AG04449 (cell line): ENCODE results near the gene LTA.
A peak's percentile ranks its signal among the peaks of the same experiment; 100 is the strongest.

Experiments
- CTCF ChIA-PET: fragments of 350-600 bp; formaldehyde crosslinking; extraction: SDS; loops from one replicate; lab custom pipeline; 2021; ENCODE audit warnings: antibody characterized with exemption; lab: Yijun Ruan, JAX
- POLR2A ChIA-PET: fragments of 400-600, 350-600 bp; formaldehyde crosslinking; extraction: SDS; loops from one replicate; lab custom pipeline; 2020; ENCODE audit warnings: antibody characterized with exemption, inconsistent platforms; lab: Yijun Ruan, JAX
- DNase-seq: peaks from one replicate; pipeline ENCODE4 v3.0.0-alpha.2; 2010; ENCODE audit warnings: low read depth, low spot score
- H3K4me3 ChIP-seq: 2 replicates; pipeline ENCODE4 v1.5.1; 2011; ENCODE audit warnings: low read depth, mild to moderate bottlenecking, control low read depth, low read length
- CTCF ChIP-seq: IDR thresholded peaks from one replicate; pipeline ENCODE4 v1.5.1; 2011; ENCODE audit warnings: mild to moderate bottlenecking, moderate library complexity, low read length, control low read depth, inconsistent platforms; ENCODE audit not compliant: insufficient read depth; ENCODE audit errors: missing control alignments

LTA gene

DNA sequence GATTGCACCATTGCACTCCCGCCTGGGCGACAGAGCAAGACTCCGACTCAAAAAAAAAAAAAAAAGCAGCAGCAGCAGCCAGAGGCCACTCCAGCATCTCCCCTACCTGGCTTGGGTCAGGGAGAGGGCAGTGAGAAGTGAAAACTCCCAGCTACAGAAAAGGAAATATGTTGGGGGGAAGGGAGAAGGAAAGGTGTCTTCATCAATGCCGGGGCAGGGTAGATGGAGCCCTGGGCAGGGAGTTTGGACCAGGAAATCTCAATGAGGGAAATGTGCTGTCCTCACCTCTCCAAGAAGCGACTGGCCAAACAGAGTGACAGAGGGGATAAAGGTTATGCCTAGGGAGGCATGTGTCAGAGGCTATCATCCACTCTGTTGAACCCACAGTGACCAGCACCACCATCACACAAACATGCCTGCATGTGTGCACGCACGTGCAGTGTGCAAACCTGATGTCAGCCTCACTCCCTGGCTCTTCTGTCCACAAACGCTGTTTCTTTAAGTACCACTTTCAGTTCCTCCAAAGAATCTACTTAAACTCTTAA lies 42.1 kb downstream of the LTA start:
- no peak for TF ChIP-seq CTCF
- H3K4me3 ChIP-seq = no peak overlapping the region
- CTCF ChIA-PET = interaction anchor here (12.1 kb wide), 1 partner anchor 17 kb away, joined by 148 read pairs; no protein-coding TSS in a partner anchor
- no peak for DNase-seq
- POLR2A ChIA-PET = no interaction called here

- DNase-seq = no peak
- H3K4me3 ChIP-seq = no peak within 1 kb of the TSS
- ChIA-PET CTCF (interaction anchor here (1.5 to 12.1 kb wide), 2 partner anchors 18 to 69 kb away, joined by 3 to 148 read pairs; partner anchors contain the start of gene ATP6V1G2), POLR2A (no interaction called here)
- no peak for TF ChIP-seq CTCF
Observed at GRCh38 chr6:31614684-31615578, 42.8 kb downstream of the LTA start, which contains the start of gene AIF1. TSS of gene AIF1 (plus strand) at chr6:31615234. CDS start at chr6:31615330, 96 bp downstream.

- TF ChIP-seq CTCF = no peak
- no peak overlapping the region for H3K4me3 ChIP-seq
- no peak for DNase-seq
- CTCF ChIA-PET = interaction anchor here (1.5 to 12.1 kb wide), 2 partner anchors 18 to 69 kb away, joined by 3 to 148 read pairs; partner anchors contain the start of gene ATP6V1G2
- POLR2A ChIA-PET = no interaction called here
Observed at GRCh38 chr6:31615748-31616147, 43.7 kb downstream of the LTA start.

DNA sequence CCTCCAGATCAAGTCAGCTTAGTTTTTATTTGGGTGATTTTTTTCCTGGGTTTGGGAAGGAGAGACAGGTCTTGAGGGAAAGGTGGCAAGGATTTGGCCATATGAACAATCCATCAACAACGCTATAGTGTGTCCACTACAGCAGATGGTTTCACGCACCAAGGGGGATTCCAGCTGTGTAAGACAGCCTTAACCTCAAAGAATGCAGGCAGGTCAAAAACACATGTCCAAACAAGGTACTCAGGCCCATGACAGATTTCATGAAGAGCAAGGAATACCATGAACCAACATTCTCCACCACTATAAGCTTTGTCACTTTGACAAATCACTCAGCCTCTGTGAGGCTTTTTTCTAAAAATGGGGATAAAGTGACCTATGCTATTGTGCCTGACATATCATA lies 44.9 kb downstream of the LTA start:
- ChIA-PET POLR2A (no interaction called here), CTCF (interaction anchor here (1.2 to 12.1 kb wide), 2 partner anchors 20 to 66 kb away, joined by 3 to 148 read pairs; no protein-coding TSS in a partner anchor)
- no peak overlapping the region for H3K4me3 ChIP-seq
- no peak for DNase-seq
- no peak for TF ChIP-seq CTCF

DNA sequence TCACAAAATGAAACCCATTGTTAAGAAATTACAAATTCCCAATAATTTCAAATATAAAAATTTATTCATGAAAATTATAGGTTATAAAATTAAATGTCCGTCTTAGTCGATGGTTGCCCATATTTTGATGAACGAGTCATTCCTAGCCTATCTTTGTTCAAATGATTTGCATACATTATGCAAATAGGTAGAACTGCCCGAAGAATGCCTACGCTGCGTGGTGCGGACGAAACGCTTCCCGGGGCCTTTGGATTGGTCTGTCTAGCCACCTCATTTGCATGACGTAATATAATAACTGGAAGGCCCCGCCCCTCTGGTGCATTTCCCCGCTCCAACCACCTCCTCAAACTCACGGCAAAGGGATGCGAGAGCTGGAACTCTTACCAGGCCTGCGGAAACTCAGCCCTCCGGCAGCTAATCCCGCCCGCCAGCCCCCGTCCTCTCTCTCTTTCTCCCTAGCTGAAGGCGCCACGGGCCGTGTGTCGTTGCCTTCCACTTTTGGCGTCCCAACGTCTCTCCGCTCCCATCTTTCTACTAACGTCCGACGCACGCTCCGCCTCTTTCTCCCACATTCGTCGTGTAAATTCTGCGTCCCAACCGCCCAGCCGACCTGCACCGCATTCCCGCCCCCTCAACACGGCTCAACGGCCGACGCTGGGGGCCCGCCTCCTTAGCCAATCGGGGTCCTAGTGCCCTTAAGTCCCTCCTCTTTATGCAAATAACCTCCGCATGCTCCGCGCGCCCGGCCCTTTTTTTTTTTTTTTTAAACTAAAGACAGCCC lies 47.9 kb downstream of the LTA start:
- CTCF ChIA-PET = interaction anchor here (0.6 to 1.3 kb wide), 3 partner anchors 18 to 73 kb away, joined by 3 read pairs; partner anchors contain the start of gene ATP6V1G2
- POLR2A ChIA-PET = interaction anchor here (1.5 kb wide), 1 partner anchor 32 kb away, joined by 3 read pairs; the partner anchor contains the start of gene BAG6
- TF ChIP-seq CTCF = no peak
- H3K4me3 ChIP-seq = peak overlapping the region; percentile 80
- peak; percentile 95 for DNase-seq
